Keratinocyte (primary cell): ENCODE results near the gene MAGIX. TPM values are rescaled to one million over a fixed set of nuclear protein-coding genes. Genes with fewer than 3 reads are reported as not detected.

Experiments
- DNase-seq: peaks from one replicate; pipeline ENCODE4 v3.0.0-alpha.2; 2011; ENCODE audit warnings: low read depth, missing footprints, low spot score
- FAIRE-seq: peaks from 2 replicates; lab custom pipeline; 2011; peaks lifted over from hg19 to GRCh38; lab: Jason Lieb, UNC
- H2AFZ ChIP-seq: 2 replicates; pipeline ENCODE4 v1.6.0; 2012; ENCODE audit warnings: low read length, control low read depth, inconsistent platforms; ENCODE audit not compliant: control insufficient read depth
- H3K27ac ChIP-seq: 2 replicates; pipeline ENCODE4 v1.5.1; 2011; ENCODE audit warnings: low read length; ENCODE audit not compliant: control insufficient read depth, insufficient read depth
- H3K27me3 ChIP-seq: 3 replicates; pipeline ENCODE4 v1.6.0; 2011; ENCODE audit warnings: low read length; ENCODE audit not compliant: control insufficient read depth, insufficient read depth; ENCODE audit errors: extremely low read depth
- H3K36me3 ChIP-seq, 2 experiments: 2 replicates in 1 of 2; 3 replicates in 1 of 2; pipeline ENCODE4 v1.5.1; 2011; ENCODE audit warnings: low read length in 2 of 2, mild to moderate bottlenecking in 1 of 2; ENCODE audit not compliant: control insufficient read depth in 2 of 2, insufficient read depth in 2 of 2; ENCODE audit errors: extremely low read depth in 1 of 2
- H3K4me1 ChIP-seq: 3 replicates; pipeline ENCODE4 v1.5.1; 2011; ENCODE audit warnings: low read length; ENCODE audit not compliant: control insufficient read depth, insufficient read depth; ENCODE audit errors: extremely low read depth
- H3K4me2 ChIP-seq: 3 replicates; pipeline ENCODE4 v1.6.0; 2011; ENCODE audit warnings: low read depth, low read length; ENCODE audit not compliant: control insufficient read depth, insufficient read depth; ENCODE audit errors: extremely low read depth
- H3K4me3 ChIP-seq, 3 experiments: fragments of 200-600 bp in 1 of 3; sonication (generic) in 1 of 3; 2 replicates in 2 of 3; 3 replicates in 1 of 3; pipeline ENCODE4 v1.5.1; 2011 to 2016; ENCODE audit warnings: low read length in 3 of 3, mild to moderate bottlenecking in 3 of 3, control low read depth in 2 of 3, inconsistent platforms in 1 of 3, low read depth in 1 of 3, mixed read lengths in 1 of 3, mixed run types in 1 of 3, moderate library complexity in 1 of 3; ENCODE audit not compliant: control insufficient read depth in 2 of 3, insufficient read depth in 2 of 3; ENCODE audit errors: extremely low read depth in 1 of 3
- H3K79me2 ChIP-seq: 2 replicates; pipeline ENCODE4 v1.6.0; 2012; ENCODE audit warnings: low read length; ENCODE audit not compliant: control insufficient read depth, insufficient read depth
- H3K9ac ChIP-seq: 3 replicates; pipeline ENCODE4 v1.6.0; 2011; ENCODE audit warnings: low read length; ENCODE audit not compliant: control insufficient read depth, insufficient read depth; ENCODE audit errors: extremely low read depth
- H3K9me1 ChIP-seq: 3 replicates; pipeline ENCODE4 v1.6.0; 2011; ENCODE audit warnings: low read length; ENCODE audit not compliant: control insufficient read depth, insufficient read depth; ENCODE audit errors: extremely low read depth
- H3K9me3 ChIP-seq: 2 replicates; pipeline ENCODE4 v1.5.1; 2012; ENCODE audit warnings: low read depth, low read length; ENCODE audit not compliant: control insufficient read depth
- H4K20me1 ChIP-seq: 3 replicates; pipeline ENCODE4 v1.6.0; 2011; ENCODE audit warnings: low read length; ENCODE audit not compliant: control insufficient read depth, insufficient read depth; ENCODE audit errors: extremely low read depth
- CTCF ChIP-seq, 3 experiments: IDR thresholded peaks in 1 of 3; conservative IDR thresholded peaks in 1 of 3; optimal IDR thresholded peaks in 1 of 3; 2 replicates in 2 of 3; 3 replicates in 1 of 3; pipeline versions ENCODE3 to v1.5.1; 2011; ENCODE audit warnings: low read length in 3 of 3, mild to moderate bottlenecking in 3 of 3, moderate library complexity in 2 of 3, control low read depth in 1 of 3, inconsistent platforms in 1 of 3; ENCODE audit not compliant: insufficient read depth in 2 of 3; ENCODE audit errors: extremely low read depth in 1 of 3
- EZH2 ChIP-seq: IDR thresholded peaks from one replicate; pipeline ENCODE4 v1.6.1; 2012; ENCODE audit warnings: inconsistent platforms, mild to moderate bottlenecking, low read length, moderate library complexity
- dilution Hi-C: fragments of 300-500 bp; cut with MboI; formaldehyde crosslinking; loops from one replicate; pipeline ENCODE4 v1.7.0; 2020; ENCODE audit warnings: low sequenced_read_pairs; ENCODE audit not compliant: extremely low pct_ligation_motif_present
- polyA plus RNA-seq, 5 experiments: library from polyadenylated mRNA; depleted of rRNA in 3 of 5; stranded (reverse) in 3 of 5; stranded (forward) in 1 of 5; unstranded in 1 of 5; fragments of >200 nt; gene quantifications; 1 replicate in 1 of 5; 2 replicates in 3 of 5; 3 replicates in 1 of 5; pipeline versions ENCODE4 v1.2.1 to v1.2.3, GENCODE V29; 2011 to 2012; ENCODE audit warnings: missing spikeins in 2 of 5, low read depth in 1 of 5, low replicate concordance in 1 of 5

MAGIX gene
- polyA plus RNA-seq, 1 donor (not counting 4 experiments of a cell fraction or from before 2014, with no cell fraction given), result 0.51 TPM

- no peaks in the 10 kb centered on the region for H3K9me3 ChIP-seq
- H3K27me3 ChIP-seq, result no peaks in the 10 kb centered on the region
- H3K4me3 ChIP-seq, result no peak overlapping the region
- H3K27ac ChIP-seq, result no peak overlapping the region
- H3K36me3 ChIP-seq, result no peaks in the 10 kb centered on the region
- dilution Hi-C loops, result no loop called here
- H3K9me1 ChIP-seq, result no peaks in the 10 kb centered on the region
- DNase-seq (no peak), FAIRE-seq (no peak)
- no peaks in the 10 kb centered on the region for H4K20me1 ChIP-seq
- H3K9ac ChIP-seq, result no peak overlapping the region
- peaks cover 4% of the 10 kb centered on the region for H3K4me1 ChIP-seq
- TF ChIP-seq CTCF (optimal IDR thresholded peaks at IDR 0.05 in 1 of 3, IDR thresholded peaks at IDR 0.05 in 1 of 3, conservative IDR thresholded peaks at IDR 0.05 in 1 of 3; ENCODE audit: extremely low read depth in 1 of 3, insufficient read depth in 2 of 3, low read length in 3 of 3) (no peak), EZH2 (no peak)
- H3K4me2 ChIP-seq, result no peak overlapping the region
- no peak overlapping the region for H2AFZ ChIP-seq
- no peaks in the 10 kb centered on the region for H3K79me2 ChIP-seq
These were observed 41.5 kb downstream of the MAGIX start for GRCh38 chrX:49204017-49204416.

- DNase-seq, result no peak
- dilution Hi-C loops, result no loop called here
These were observed 42.2 kb downstream of the MAGIX start for GRCh38 chrX:49204709-49205108.

More at GRCh38 chrX:49204709-49205108, 42.2 kb downstream of the MAGIX start:
- Histone ChIP-seq H2AFZ (no peak overlapping the region), H3K36me3 (no peaks in the 10 kb centered on the region), H4K20me1 (no peaks in the 10 kb centered on the region), H3K9me1 (no peaks in the 10 kb centered on the region), H3K27me3 (no peaks in the 10 kb centered on the region), H3K79me2 (no peaks in the 10 kb centered on the region), H3K4me2 (no peak overlapping the region), H3K9ac (no peak overlapping the region), H3K4me1 (peaks cover 4% of the 10 kb centered on the region), H3K9me3 (no peaks in the 10 kb centered on the region), H3K27ac (no peak overlapping the region), H3K4me3 (no peak overlapping the region)
- no peak for FAIRE-seq
- TF ChIP-seq EZH2, result no peak
- no peak for TF ChIP-seq CTCF (optimal IDR thresholded peaks at IDR 0.05 in 1 of 3, IDR thresholded peaks at IDR 0.05 in 1 of 3, conservative IDR thresholded peaks at IDR 0.05 in 1 of 3; ENCODE audit: extremely low read depth in 1 of 3, insufficient read depth in 2 of 3, low read length in 3 of 3)
